GM12891 (cell line): Measurements from ENCODE around the gene CH25H.

ENCODE experiments used
- PAX5 ChIP-seq: IDR thresholded peaks from 2 replicates; pipeline ENCODE4 v1.6.1; 2011; ENCODE audit warnings: low read length, moderate library complexity, mild to moderate bottlenecking; ENCODE audit not compliant: insufficient read depth, severe bottlenecking
- POLR2A ChIP-seq: IDR thresholded peaks from 2 replicates; pipeline ENCODE4 v1.6.1; 2011; ENCODE audit warnings: low read depth, low read length, control low read depth
- POLR2AphosphoS5 ChIP-seq: IDR thresholded peaks from 2 replicates; pipeline ENCODE4 v1.6.1; 2011; ENCODE audit warnings: low read depth, low read length, control low read depth
- SPI1 ChIP-seq: IDR thresholded peaks from 2 replicates; pipeline ENCODE4 v1.6.1; 2011; ENCODE audit warnings: low read depth, low read length, control low read depth
- TAF1 ChIP-seq: IDR thresholded peaks from 2 replicates; pipeline ENCODE4 v1.6.1; 2011; ENCODE audit warnings: low read depth, low read length, control low read depth

DNA sequence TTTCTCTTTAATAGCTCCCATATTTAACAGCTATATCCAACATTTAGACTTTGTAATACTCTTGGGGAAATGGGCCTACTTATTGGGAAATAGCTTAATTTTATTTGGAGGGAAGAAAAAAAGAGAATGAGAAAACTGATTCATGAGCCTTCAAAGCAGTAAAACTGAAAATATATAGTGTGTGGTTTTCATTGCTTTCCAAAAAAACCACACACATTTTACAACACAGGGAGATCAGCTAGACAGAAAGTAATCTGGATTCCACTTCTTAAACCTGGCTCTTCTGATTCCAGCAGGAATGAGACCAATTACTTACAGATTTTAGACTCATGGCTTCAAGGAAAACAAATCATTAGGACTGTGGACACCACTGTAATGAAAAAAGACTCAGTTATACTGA lies 48.7 kb downstream of the CH25H start:
- TF ChIP-seq POLR2A (no peak), POLR2AphosphoS5 (no peak), TAF1 (no peak), PAX5 (no peak), SPI1 (no peak)
